Stimulated activated CD4-positive, alpha-beta T cell treated with anti-CD3 and anti-CD28 coated beads, TNF-alpha, amount 100 ng/mL, for 4 hours (primary cell): ENCODE measurements around the gene ARHGAP33.
"Not testable (repeated sequence)": the region's sequence is repeated elsewhere in the genome, so short reads cannot be mapped to it uniquely, and the experiment has no call there.

Source experiments
- DNase-seq, 3 experiments: peaks; one replicate each; pipeline ENCODE4 v3.0.0-alpha.2; 2020; ENCODE audit warnings: low read depth in 3 of 3

Gene ARHGAP33

DNA sequence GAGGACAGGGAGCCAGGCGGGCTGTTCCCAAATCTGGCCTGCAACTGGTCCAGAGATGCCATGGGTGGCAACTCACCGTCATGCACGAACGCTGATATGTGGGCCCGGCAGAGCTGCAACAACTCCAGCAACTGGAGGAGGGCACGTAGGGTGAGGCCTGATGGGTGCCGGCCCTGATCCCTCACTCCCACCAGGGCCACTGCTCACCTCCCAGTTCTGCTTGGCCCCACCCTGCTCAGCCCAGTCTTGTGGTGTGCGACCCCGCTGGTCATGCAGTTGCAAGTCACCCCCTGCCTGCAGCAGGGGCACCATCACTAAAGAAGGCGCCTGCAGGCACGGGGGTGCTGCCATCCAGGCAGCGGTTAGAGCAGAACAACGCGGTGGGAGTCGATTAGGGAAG is 16.9 kb downstream of the ARHGAP33 start:
- DNase-seq, result no peak

DNA sequence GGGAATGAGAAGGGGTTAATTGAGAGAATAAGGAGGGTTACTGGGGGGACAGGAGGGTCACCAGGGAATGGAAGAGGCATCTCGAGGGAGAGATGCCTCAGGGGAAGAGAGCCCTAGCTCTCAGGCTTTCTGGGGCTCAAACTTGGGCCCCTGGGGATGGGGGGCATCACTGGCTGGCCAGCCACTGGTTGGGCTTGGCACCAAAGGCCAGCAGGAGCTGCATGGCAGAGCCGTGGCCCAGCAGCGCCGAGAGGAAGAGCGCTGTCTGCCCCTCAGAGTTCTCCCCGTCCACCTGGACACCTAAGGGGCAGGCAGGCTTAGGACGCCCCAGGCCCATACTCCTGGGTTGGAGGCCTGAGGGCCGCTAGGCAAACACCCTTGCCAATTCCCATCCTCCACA is 17.5 kb downstream of the ARHGAP33 start:
- DNase-seq, result no peak

DNA sequence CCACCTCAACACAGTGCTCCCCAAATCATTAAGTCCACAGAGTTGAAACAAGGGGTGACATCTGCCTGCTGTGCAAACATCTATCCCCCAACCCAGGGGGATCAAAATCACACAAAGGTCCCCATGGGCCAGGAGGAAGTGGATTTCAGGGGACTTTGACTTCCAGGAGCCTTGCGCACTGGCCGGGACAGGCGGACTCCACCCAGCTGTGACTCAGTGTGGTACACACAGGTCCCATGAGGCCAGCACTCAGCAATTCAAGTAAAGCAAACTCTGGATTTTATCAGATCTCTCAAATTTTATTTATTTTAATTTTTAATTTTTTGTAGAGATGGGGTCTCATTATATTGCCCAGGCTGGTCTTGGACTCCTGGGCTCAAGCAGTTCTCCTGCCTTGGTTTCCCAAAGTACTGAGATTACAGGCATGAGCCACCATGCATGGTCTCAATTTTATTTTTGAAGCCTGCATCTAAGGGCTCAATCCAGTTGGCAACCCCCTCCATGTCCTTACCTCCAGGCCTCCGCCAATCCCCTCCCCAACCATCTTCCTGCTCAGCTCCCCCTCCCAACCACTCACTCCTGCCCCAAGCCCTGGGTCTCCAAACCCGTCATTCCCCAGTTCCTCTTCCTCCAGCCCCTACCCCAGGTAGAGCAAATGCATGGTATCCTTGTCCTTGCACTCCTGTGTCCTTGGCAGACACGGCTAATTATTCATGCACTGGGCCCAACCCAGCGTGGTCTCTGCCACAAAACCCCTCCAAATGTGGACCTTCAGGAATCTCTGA is 18.2 kb downstream of the ARHGAP33 start:
- no peak for DNase-seq

DNA sequence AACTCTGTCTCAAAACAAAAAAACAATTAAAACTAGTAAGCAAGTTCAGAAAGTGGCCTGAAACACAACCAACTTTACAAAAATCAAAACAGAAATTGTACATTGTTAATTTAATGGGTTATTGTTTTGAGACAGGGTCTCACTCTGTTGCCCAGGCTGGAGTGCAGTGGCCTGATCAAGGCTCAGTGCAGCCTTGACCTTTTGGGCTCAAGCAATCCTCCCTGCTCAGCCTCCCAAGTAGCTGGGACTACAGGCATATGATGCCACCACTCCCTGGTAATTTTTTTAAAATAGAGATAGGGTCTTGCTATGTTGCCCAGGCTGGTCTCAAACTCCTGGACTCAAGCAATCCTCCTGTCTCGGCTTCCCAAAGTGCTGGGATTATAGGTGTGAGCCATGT is 20.2 kb downstream of the ARHGAP33 start:
- DNase-seq, result not testable (repeated sequence)

DNA sequence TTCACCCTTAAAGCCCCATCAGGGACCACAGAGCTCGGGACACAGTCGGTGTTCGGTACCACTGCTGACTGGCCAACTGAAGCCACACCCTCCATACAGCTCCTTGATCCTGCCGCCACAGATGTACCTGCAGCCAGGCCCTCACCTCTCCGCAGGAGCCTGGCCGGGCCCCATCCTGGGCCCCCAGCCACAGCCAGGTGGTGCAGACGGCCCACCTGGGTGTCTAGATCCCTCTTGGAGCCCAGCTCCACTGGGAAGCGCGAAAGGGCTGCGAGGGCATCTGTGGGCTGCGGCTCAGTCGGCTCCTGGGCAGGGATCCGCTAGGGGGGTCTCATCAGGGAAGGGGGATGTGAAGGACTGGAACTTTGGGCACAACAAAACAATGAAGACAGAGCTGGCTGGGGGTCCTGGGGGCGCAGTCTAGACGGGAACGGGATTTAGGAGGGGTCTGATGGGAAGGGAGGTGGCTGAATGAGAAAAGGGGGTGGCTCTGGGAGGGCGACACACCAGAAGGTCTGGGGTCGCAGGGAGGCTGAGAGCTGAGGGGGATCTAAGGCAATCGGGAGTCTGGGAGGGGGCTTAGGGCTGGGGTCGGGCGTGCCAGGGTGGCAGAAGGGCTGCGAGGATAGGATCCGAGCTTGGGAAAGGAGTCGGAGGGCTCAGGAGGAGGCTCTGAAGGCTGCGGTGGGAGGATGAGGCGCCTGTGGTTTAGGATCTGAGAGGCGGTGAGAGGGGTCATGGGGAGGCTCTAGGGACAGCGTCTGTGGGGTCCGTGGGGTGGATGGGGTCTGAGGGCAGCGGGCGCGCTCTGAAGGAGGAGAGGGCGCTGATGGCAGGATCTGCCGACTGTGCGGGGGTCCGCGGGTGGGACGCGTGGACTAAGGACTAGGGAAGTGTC is 21.5 kb downstream of the ARHGAP33 start:
- DNase-seq, result no peak

DNA sequence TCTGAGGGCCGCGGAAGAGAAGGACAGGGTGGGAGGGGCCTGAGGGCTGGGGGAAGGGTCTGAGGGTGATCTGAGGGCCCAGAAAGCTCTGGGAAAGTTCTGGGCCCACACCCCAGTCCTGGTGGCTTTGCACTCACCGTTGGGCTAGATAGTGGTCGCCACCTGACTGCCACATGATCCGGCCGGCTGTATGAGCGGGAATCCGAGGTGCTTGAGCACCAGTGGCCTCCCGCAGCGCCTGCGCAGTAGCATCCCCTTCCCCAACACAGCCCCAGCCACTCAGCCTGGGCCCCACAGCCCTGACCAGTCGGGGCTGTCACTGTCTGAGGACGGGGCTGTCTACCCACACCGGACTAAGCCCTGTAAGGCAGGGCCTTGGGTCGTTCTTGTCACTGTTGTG is 22.3 kb downstream of the ARHGAP33 start:
- DNase-seq, result no peak

DNA sequence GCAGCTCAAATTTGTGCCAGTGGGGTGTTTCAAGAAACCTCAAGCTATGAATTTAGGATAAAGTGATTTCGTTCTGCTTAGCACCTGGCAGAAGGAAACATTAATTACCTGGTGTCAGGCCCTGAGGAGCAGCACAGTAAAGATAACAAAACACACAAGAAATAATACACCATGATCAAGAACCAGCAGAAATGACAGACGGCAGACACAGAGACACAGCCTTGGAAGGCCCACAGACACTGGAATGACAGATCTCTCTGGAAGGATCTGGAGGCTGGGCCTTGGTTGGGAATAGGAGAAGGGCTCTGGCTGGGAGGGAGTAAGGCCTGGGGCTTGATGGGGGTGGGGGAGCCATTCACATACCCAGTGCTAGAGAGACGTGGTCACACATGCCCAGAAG is 26.5 kb downstream of the ARHGAP33 start:
- DNase-seq, result no peak

DNA sequence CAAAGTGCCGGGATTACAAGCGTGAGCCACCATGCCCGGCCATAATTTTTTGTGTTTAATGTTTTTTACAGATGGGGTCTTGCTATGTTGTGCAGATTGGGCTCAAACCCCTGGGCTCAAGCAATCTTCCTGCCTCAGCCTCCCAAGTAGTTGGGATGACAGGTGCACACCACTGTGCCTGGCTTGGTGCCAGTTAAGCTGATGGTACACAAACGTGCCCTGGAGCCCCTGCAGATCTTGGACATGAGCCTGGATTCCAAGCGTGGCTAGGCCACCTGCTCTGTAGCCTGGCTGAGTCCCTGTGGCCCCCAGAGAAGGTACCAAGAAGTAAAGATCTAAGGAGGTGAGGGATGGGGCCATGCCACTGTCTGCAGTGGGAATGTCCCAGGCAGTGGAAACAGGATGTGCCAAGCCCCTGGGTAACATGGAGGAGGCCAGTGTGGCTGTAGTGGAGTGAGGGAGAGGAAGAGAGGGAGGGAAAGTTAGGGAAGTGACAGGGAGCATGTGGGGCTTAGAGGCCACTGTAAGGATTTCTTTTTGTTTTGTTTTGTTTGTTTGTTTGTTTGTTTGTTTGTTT is 30.2 kb downstream of the ARHGAP33 start:
- no peak for DNase-seq

DNA sequence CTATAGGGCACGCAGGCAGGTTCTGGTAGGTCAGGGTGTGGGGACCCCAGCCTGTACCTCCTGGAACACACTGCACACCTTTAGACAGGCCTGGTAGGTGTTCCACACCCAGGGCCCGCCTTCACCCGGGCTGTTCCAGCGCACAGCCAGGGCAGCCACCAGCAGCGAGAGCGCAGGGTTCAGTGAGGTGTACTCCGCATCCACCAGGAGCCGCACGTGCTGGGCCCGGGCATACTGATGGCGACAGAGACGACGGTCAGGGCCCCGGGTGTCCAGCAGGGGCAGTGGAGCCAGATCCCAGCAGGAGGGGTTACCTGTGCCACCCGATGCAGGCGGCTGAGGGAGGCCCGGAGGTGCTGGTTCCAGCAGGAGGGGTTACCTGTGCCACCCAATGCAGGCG is 31.2 kb downstream of the ARHGAP33 start:
- no peak for DNase-seq

DNA sequence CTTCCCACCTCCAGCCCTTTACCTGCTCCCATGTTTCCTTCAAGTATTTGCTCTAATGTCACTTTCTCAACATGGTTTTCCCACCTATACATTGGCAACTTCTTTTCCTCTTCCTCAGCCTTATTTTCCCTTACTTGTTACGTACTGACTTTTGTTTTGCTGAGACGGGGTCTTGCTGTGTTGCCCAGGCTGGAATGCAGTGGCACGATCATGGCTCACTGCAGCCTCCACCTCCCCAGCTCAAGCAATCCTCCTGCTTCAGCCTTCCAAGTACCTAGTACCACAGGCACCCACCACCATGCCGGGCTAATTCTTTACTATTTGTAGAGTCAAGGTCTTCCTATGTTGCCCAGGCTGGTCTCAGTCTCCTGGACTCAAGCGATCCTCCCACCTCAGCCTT is 32.3 kb downstream of the ARHGAP33 start:
- DNase-seq, result no peak

DNA sequence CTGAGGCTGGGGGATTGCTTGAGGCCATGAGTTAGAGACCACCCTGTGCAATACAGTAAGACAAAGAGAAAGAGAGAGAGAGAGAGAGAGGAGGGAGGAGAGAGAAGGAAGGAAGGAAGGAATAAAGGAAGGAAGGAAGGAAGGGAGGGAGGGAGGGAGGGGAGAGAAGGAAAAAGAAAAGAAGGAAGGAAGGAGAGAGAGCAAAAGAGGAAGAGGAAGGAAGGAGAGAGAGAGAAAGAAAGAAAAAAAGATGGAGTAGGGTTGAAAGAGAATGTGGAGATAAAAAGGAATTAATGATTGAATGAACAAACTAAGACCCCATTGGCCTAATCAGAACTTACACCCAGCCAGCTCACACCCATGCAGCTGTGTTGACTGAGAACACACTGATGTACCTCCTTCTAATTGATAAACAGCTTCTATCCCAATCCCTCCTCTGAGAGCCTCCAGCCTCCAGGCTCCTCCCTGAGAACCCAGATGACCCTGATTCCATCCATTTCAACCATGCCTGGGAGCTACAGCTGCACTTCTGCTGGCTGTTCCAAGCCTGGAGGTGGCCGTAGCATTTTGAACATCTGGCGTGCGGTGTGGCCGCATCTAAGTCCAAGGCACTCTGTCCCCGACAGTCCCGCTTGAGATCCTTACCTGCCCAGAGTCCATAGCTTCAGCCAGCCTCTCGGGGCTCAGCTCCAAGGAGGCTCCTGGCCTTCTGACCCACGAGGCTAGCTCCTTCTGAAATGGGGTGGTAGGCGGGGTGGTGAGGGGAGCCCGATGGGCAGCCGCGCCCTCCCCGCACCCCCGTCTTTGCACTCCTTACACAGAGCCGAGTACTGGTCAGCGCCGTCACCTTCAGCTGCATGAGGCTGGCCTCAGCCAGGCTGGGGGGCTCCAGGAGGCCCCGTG is 36.2 kb downstream of the ARHGAP33 start:
- DNase-seq, result no peak

DNA sequence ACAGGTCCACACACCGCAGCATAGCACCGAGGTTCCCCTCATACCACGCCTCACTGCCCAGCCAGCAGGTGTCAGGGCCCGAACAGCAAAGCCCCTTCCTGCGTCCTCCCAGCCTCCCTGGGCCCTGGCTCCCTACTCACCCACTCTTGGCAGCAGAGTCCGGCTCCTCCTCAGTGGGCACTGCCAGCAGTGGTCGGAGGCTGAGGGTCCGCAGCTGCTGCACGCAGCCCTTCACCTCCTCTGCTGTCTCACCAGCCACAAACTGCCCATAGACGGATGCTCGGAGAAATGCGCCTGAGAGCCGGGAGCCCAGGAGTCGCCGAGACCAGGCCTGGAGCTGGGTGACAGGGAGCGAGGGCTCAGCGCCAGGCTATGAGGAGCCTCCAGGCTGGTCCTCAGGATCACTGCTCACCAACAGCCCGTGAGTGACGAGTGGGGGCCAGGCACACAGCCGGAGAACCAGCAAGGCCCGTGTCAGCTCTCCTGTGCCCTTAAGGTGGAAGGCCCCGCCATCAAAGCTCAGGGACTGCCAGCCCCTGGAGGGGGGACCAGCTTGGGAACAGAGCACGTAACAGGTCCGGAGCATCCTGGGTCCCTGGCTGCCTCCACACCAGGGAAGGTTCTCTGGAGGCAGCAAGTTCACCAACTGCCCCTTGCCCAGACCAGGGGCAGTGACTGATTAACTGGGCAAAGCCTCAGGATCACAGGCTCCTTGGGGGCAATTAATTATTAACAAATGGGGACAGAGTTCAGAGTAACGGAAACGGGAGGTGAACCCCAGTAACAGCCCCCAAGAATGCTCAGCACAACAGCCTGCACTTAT is 37.1 kb downstream of the ARHGAP33 start, which contains the start of gene PRODH2:
Gene PRODH2, minus strand, starts transcription at position 626 of the 823 bp plus-strand sequence. Its CDS starts 40 bp downstream, at position 586.
- no peak for DNase-seq

DNA sequence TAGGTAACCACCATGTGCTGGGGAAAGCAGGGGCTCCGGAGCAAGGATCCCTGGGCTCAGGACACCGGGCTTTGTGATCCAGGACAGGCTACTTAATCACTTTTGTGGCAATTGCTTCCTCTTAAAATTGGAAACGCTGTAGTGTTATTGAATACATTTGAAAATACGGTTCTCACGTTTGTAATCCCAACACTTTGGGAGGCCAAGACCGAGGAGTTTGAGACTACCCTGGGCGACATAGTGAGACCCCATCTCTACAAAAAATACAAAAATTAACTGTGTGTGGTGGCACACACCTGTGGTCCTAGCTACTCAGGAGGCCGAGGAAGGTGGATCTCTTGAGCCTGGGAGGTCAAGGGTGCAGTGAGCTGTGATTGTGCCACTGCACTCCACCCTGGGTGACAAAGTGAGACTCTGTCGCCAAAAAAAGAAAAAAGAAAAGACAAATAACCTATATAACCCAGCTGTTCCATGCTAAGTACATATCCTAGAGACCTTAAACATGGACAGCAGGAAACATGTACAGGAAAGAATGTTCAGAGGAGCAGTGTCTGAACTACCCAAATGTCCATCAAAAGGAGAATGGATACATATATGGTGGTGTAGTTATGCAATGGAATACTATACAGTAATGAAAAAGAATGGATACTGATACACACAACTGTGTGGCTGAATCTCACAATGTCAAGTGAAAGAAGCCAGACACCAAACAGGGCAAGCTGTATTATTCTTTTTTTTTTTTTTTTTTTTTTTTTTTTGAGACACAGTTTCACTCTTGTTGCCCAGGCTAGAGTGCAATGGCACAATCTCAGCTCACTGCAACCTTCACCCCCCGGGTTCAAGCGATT is 37.9 kb downstream of the ARHGAP33 start:
- no peak for DNase-seq

DNA sequence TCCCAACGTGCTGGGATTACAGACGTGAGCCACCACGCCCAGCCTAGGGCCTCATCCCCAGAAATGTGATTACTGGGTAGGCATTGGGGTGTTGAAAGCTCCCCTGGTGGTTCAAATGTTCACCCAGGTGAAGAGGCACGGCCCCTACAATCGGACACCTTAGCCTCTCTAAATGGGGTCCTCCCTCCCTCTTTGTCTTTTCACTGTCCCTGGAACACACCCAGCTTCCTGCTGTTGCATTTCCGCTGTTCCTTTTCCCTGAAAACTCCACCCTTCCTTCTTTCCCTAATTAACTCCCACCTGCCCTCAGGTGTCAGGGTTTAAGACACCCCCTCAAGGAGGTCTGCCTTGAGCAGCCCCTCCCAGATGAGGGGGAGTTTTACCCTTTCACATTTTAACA is 40.9 kb downstream of the ARHGAP33 start:
- no peak for DNase-seq

DNA sequence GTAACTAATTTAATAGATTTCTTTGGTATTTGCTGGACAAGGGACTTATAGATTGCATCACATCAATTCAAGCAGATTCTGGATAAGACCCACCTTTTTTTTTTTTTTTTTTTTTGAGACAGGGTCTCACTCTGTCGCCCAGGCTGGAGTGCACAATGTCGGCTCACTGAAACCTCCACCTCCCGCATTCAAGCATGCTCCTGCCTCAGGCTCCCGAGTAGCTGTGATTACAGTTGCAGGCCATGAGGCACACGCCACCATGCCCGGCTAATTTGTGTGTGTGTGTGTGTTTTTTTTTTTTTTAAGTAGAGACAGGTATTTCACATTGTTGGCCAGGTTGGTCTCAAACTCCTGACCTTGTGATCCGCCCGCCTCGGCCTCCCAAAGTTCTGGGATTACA is 41.5 kb downstream of the ARHGAP33 start:
- DNase-seq, result no peak

DNA sequence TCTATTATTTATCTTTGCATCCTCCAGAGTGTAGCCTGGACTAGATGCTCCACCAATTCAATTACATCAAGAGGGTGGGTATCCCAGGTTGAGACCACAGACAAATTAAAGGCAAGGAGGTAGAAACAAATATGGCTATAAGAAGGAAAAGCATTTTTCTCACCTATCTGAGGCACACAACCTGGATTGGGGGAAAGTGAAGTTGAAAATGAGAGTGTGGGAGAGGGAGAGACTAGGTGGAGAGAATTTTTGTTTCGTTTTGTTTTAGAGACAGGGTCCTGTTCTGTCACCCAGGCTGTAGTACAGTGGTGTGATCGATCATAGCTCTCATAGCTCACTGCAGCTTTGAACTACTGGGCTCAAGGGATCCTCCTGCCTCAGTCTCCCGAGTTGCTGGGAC is 43.1 kb downstream of the ARHGAP33 start:
- no peak for DNase-seq

DNA sequence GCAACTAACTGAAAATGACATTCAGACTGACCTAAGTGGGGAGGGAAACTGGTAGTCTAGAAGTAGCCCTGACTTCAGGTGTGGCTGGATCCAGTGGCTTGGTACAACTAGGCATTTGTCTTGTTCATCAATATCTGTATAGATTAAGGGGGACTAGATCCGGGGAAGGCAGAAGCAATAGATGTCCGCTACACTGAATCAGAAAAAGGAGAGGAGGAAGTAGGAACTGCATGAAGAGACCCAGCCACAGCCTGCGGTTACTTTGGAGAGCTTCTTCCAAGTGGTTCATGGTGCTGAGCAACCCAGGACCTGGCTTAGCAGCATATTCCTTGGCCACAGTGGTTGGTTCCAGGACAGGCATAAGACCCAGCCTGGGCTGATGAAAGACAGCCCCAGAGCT is 47.2 kb downstream of the ARHGAP33 start:
- no peak for DNase-seq

DNA sequence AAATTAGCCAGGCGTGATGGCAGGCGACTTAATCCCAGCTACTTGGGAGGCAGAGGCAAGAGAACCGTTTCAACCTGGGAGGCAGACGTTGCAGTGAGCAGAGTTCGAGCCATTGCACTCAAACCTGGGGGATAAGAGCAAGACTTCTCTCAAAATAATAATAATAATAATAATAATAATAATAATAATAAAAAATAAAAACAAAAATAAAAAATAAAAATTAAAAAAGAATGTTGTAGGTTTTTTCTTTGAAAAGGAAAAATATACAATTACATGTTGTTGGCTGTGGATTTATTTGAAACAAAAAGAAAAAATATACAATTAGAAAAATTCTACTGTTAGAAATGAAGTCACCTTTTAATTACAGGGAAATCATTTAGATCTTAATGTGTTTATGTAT is 48.8 kb downstream of the ARHGAP33 start:
- no peak for DNase-seq

DNA sequence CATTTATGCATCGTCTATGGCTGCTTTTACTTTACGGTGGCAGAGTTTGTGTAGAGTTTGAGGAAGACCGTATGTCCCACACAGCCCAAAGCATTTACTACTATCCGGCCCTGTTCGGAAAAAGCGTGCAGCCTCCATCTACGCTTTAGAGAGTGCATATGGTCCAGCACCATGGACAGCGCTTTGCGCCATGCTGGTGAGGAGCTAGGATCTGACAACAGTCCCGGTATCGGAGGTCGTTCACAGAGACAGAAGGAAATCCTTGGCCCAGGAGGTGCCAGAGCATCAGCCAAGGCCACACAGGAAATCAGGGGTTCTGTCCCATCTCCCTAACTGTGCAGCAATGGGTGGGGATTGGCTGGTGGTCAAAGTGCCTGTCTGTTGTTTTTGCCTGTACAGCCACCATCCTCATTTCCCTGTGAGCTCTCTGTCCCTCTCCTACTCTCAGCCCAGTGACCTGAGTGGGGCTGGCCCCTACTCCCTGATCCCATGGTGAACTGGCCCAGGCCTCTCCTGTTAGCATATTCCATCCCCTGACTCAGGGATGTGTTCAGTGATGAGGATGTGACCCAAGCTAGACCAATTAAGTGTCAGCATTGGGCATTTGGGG is 53.4 kb downstream of the ARHGAP33 start:
- peak in 1 of 3 experiments; percentile 23 for DNase-seq
